Endothelial cell of umbilical vein (primary cell): ENCODE measurements around the gene RET. TPM values are rescaled to one million over a fixed set of nuclear protein-coding genes. Genes with fewer than 3 reads are reported as not detected.

Experiments
- BruUV-seq: library from RNA; stranded (reverse); fragments of 400-500 nt; replicated peaks from 2 replicates; lab custom pipeline; 2021; lab: Mats Ljungman, UMichigan
- CTCF ChIA-PET: fragments of 300-600, 350-600 bp; sonication (Branson Sonifier 250); formaldehyde crosslinking; loops from one replicate; lab custom pipeline; 2021; ENCODE audit warnings: antibody characterized with exemption, inconsistent platforms; lab: Charles Lee
- POLR2A ChIA-PET: fragments of 300-600, 350-600 bp; sonication (Branson Sonifier 250); formaldehyde crosslinking; loops from one replicate; lab custom pipeline; 2021; ENCODE audit warnings: antibody characterized with exemption, inconsistent platforms; lab: Charles Lee
- DNase-seq: peaks from one replicate; pipeline ENCODE4 v3.0.0-alpha.2; 2011; ENCODE audit warnings: low read depth, low spot score
- FAIRE-seq: peaks from 2 replicates; lab custom pipeline; 2011; peaks lifted over from hg19 to GRCh38; lab: Jason Lieb, UNC
- H2AFZ ChIP-seq: 2 replicates; pipeline ENCODE4 v1.6.0; 2012; ENCODE audit warnings: low read depth, low read length, control low read depth, inconsistent platforms
- H3K27ac ChIP-seq: 2 replicates; pipeline ENCODE4 v1.5.1; 2011; ENCODE audit warnings: low read depth, mild to moderate bottlenecking, control low read depth, low read length, moderate library complexity; ENCODE audit not compliant: insufficient read depth
- H3K27me3 ChIP-seq, 2 experiments: 2 replicates each; pipeline versions ENCODE4 v1.6.0 to v1.6.1; 2011; ENCODE audit warnings: low read length in 2 of 2, mixed read lengths in 1 of 2; ENCODE audit not compliant: control insufficient read depth in 2 of 2, insufficient read depth in 2 of 2
- H3K36me3 ChIP-seq, 2 experiments: 2 replicates in 1 of 2; 3 replicates in 1 of 2; pipeline ENCODE4 v1.5.1; 2011; ENCODE audit warnings: low read length in 2 of 2, mild to moderate bottlenecking in 1 of 2, moderate library complexity in 1 of 2; ENCODE audit not compliant: control insufficient read depth in 2 of 2, insufficient read depth in 2 of 2; ENCODE audit errors: extremely low read depth in 1 of 2
- H3K4me1 ChIP-seq: 3 replicates; pipeline ENCODE4 v1.5.1; 2011; ENCODE audit warnings: mild to moderate bottlenecking, low read length; ENCODE audit not compliant: control insufficient read depth, insufficient read depth; ENCODE audit errors: extremely low read depth
- H3K4me2 ChIP-seq: 2 replicates; pipeline ENCODE4 v1.6.1; 2011; ENCODE audit warnings: low read length, control low read depth, mixed read lengths; ENCODE audit not compliant: insufficient read depth
- H3K4me3 ChIP-seq, 3 experiments: fragments of 200-600 bp in 1 of 3; sonication (generic), shearing (Covaris generic) in 1 of 3; replicated peaks in 1 of 3; 2 replicates each; pipeline ENCODE4 v1.5.1; 2011 to 2016; ENCODE audit warnings: control low read depth in 3 of 3, low read length in 3 of 3, mild to moderate bottlenecking in 2 of 3, inconsistent platforms in 1 of 3, low read depth in 1 of 3, moderate library complexity in 1 of 3; ENCODE audit not compliant: insufficient read depth in 1 of 3
- H3K79me2 ChIP-seq: 2 replicates; pipeline ENCODE4 v1.6.0; 2012; ENCODE audit warnings: low read length, inconsistent platforms; ENCODE audit not compliant: control insufficient read depth, insufficient read depth
- H3K9ac ChIP-seq: replicated peaks from 2 replicates; pipeline ENCODE3; 2011; ENCODE audit warnings: low read length, control low read depth; ENCODE audit not compliant: insufficient read depth; ENCODE audit errors: extremely low read depth
- H3K9me1 ChIP-seq: replicated peaks from 3 replicates; pipeline ENCODE4 v1.6.0; 2011; ENCODE audit warnings: mild to moderate bottlenecking, low read length; ENCODE audit not compliant: control insufficient read depth, insufficient read depth; ENCODE audit errors: extremely low read depth
- H3K9me3 ChIP-seq: replicated peaks from 2 replicates; pipeline ENCODE4 v1.5.1; 2012; ENCODE audit warnings: low read length, inconsistent platforms; ENCODE audit not compliant: control insufficient read depth, insufficient read depth
- H4K20me1 ChIP-seq: replicated peaks from 2 replicates; pipeline ENCODE3; 2011; ENCODE audit warnings: mild to moderate bottlenecking, low read length; ENCODE audit not compliant: control insufficient read depth, insufficient read depth; ENCODE audit errors: extremely low read depth
- CTCF ChIP-seq, 2 donors: IDR thresholded peaks; 1 replicate in 1 of 2; 2 replicates in 1 of 2; pipeline ENCODE4 v1.5.1; 2011; ENCODE audit warnings: low read length in 2 of 2, mild to moderate bottlenecking in 2 of 2, moderate library complexity in 2 of 2, control low read depth in 1 of 2, inconsistent platforms in 1 of 2, low read depth in 1 of 2; ENCODE audit not compliant: insufficient read depth in 1 of 2; ENCODE audit errors: extremely low read depth in 1 of 2
- EZH2 ChIP-seq: IDR thresholded peaks from 2 replicates; pipeline ENCODE4 v1.6.1; 2012; ENCODE audit warnings: borderline replicate concordance, low read depth, mild to moderate bottlenecking, moderate library complexity, low read length, inconsistent platforms; ENCODE audit not compliant: severe bottlenecking
- FOS ChIP-seq: IDR thresholded peaks from 2 replicates; pipeline ENCODE4 v1.6.1; 2011; ENCODE audit warnings: mild to moderate bottlenecking, low read length, moderate library complexity, borderline replicate concordance; ENCODE audit not compliant: insufficient read depth
- GATA2 ChIP-seq: IDR thresholded peaks from 2 replicates; pipeline ENCODE4 v1.7.0; 2011; ENCODE audit warnings: low read depth, mild to moderate bottlenecking, moderate library complexity, mixed read lengths, low read length; ENCODE audit not compliant: insufficient read length, insufficient read depth
- JUN ChIP-seq: IDR thresholded peaks from 2 replicates; pipeline ENCODE4 v1.6.1; 2011; ENCODE audit warnings: borderline replicate concordance, low read depth; ENCODE audit not compliant: insufficient read length, insufficient read depth
- MAX ChIP-seq: IDR thresholded peaks from 2 replicates; pipeline ENCODE4 v1.6.1; 2011; ENCODE audit not compliant: insufficient read depth, insufficient read length
- MYC ChIP-seq: IDR thresholded peaks from one replicate; pipeline ENCODE4 v1.6.1; 2011; ENCODE audit warnings: mild to moderate bottlenecking, low read depth, low read length
- POLR2A ChIP-seq: IDR thresholded peaks from 2 replicates; pipeline ENCODE4 v1.6.1; 2012; ENCODE audit warnings: low read depth, mild to moderate bottlenecking, control low read depth, low read length
- POLR2AphosphoS5 ChIP-seq: IDR thresholded peaks from 2 replicates; pipeline ENCODE4 v1.6.1; 2012; ENCODE audit warnings: low read depth, mild to moderate bottlenecking, control low read depth, low read length, moderate library complexity; ENCODE audit not compliant: insufficient read depth
- dilution Hi-C: fragments of 300-500 bp; cut with MboI; formaldehyde crosslinking; loops from one replicate; pipeline ENCODE4 v1.15.0; 2019; ENCODE audit warnings: low sequenced_read_pairs; ENCODE audit not compliant: extremely low pct_ligation_motif_present
- intact Hi-C: fragments of 100-400 bp; cut with micrococcal nuclease; formaldehyde crosslinking; loops from one replicate; pipeline ENCODE4 v1.10.0; 2022
- polyA plus RNA-seq, 4 experiments: library from polyadenylated mRNA; depleted of rRNA in 3 of 4; stranded (reverse) in 3 of 4; unstranded in 1 of 4; fragments of >200 nt; gene quantifications; 2 replicates each; pipeline versions ENCODE4 v1.2.1 to v1.2.3, GENCODE V29; 2011 to 2012; ENCODE audit warnings: missing spikeins in 1 of 4
- total RNA-seq: library from RNA; stranded (reverse); gene quantifications from 2 replicates; pipeline ENCODE4 v1.2.3, GENCODE V29; 2021

Gene RET
- total and polyA plus RNA-seq, 2 donors (not counting 3 experiments of a cell fraction or from before 2014, with no cell fraction given) = 0.04 to 0.22 TPM

- dilution Hi-C loops (no loop called here), intact Hi-C loops (loop anchor here (1.0 kb wide), 1 partner anchor 213 kb away; no protein-coding TSS in a partner anchor)
- Histone ChIP-seq H3K4me1 (peaks cover 2% of the 10 kb centered on the region), H3K4me3 (no peak overlapping the region), H3K27me3 (peaks cover 17% of the 10 kb centered on the region in 2 experiments), H3K9ac (no peak overlapping the region), H3K27ac (no peak overlapping the region), H3K9me3 (no peaks in the 10 kb centered on the region), H2AFZ (no peak overlapping the region), H3K4me2 (no peak overlapping the region), H3K79me2 (no peaks in the 10 kb centered on the region), H3K9me1 (no peaks in the 10 kb centered on the region), H3K36me3 (no peaks in the 10 kb centered on the region), H4K20me1 (no peaks in the 10 kb centered on the region)
- DNase-seq (no peak), FAIRE-seq (no peak)
- no TSS peak for BruUV-seq
- CTCF ChIA-PET = interaction anchor here (0.6 to 1.5 kb wide), 4 partner anchors 142 to 901 kb away, joined by 3 to 7 read pairs (median 3); no protein-coding TSS in a partner anchor
- no peak for TF ChIP-seq MAX
- no peak for TF ChIP-seq MYC
- TF ChIP-seq CTCF (IDR thresholded peaks at IDR 0.05; ENCODE audit: extremely low read depth in 1 of 2, insufficient read depth in 1 of 2, low read depth in 1 of 2, low read length in 2 of 2) = peak; percentile 42 to 66
- no peak for TF ChIP-seq POLR2A
- POLR2A ChIA-PET = no interaction called here
Observed at GRCh38 chr10:43078986-43079273, 2.1 kb downstream of the RET start.

GRCh38 chr10:43079856-43080255 lies 3.0 kb downstream of the RET start:
- no peak for TF ChIP-seq FOS
- no peak for TF ChIP-seq JUN
- TF ChIP-seq CTCF (IDR thresholded peaks at IDR 0.05; ENCODE audit: extremely low read depth in 1 of 2, insufficient read depth in 1 of 2, low read depth in 1 of 2, low read length in 2 of 2) = no peak
- TF ChIP-seq MAX = no peak
- no peak for TF ChIP-seq POLR2A
- no peak for TF ChIP-seq EZH2
- TF ChIP-seq GATA2 = no peak
- TF ChIP-seq MYC = no peak
- TF ChIP-seq POLR2AphosphoS5 = no peak
- Histone ChIP-seq H3K4me3 (no peak overlapping the region), H3K4me1 (peaks cover 2% of the 10 kb centered on the region), H3K9me1 (no peaks in the 10 kb centered on the region), H3K27ac (no peak overlapping the region), H3K9me3 (no peaks in the 10 kb centered on the region), H4K20me1 (no peaks in the 10 kb centered on the region), H3K27me3 (peaks cover 17% of the 10 kb centered on the region in 2 experiments), H3K36me3 (no peaks in the 10 kb centered on the region), H2AFZ (no peak overlapping the region), H3K4me2 (no peak overlapping the region), H3K9ac (no peak overlapping the region), H3K79me2 (no peaks in the 10 kb centered on the region)
- CTCF ChIA-PET = interaction anchor here (0.7 to 1.5 kb wide), 4 partner anchors 9 to 327 kb away, joined by 3 to 7 read pairs (median 4); no protein-coding TSS in a partner anchor
- POLR2A ChIA-PET = no interaction called here
- FAIRE-seq (no peak), DNase-seq (no peak)
- intact Hi-C loops = loop anchor here (1.0 kb wide), 1 partner anchor 214 kb away; no protein-coding TSS in a partner anchor
- dilution Hi-C loops = no loop called here
- no TSS peak for BruUV-seq
